ENCODE results near the gene FAM107B. TPM values are rescaled to one million over a fixed set of nuclear protein-coding genes. Genes with fewer than 3 reads are reported as not detected.

Gene FAM107B
- total and polyA plus RNA-seq, 2 donors (not counting 3 experiments of a cell fraction or from before 2014, with no cell fraction given) = 39.2 to 176 TPM

GRCh38 chr10:14728346-14728745 is 46.4 kb downstream of the FAM107B start:
- Histone ChIP-seq H3K4me3 (replicated peaks in 1 of 3; ENCODE audit: insufficient read depth in 1 of 3, low read depth in 1 of 3, low read length in 3 of 3) (no peak overlapping the region), H3K27ac (ENCODE audit: insufficient read depth, low read depth, low read length) (no peak overlapping the region), H2AFZ (ENCODE audit: low read depth, low read length) (no peak overlapping the region), H3K9me1 (replicated peaks; ENCODE audit: control insufficient read depth, extremely low read depth, insufficient read depth, low read length) (no peaks in the 10 kb centered on the region), H4K20me1 (replicated peaks; ENCODE audit: control insufficient read depth, extremely low read depth, insufficient read depth, low read length) (no peaks in the 10 kb centered on the region), H3K4me1 (ENCODE audit: control insufficient read depth, extremely low read depth, insufficient read depth, low read length) (no peaks in the 10 kb centered on the region), H3K9ac (replicated peaks; ENCODE audit: extremely low read depth, insufficient read depth, low read length) (no peak overlapping the region), H3K36me3 (ENCODE audit: control insufficient read depth in 2 of 2, extremely low read depth in 1 of 2, insufficient read depth in 2 of 2, low read length in 2 of 2) (no peaks in the 10 kb centered on the region), H3K9me3 (replicated peaks; ENCODE audit: control insufficient read depth, insufficient read depth, low read length) (no peaks in the 10 kb centered on the region), H3K4me2 (ENCODE audit: insufficient read depth, low read length) (no peak overlapping the region), H3K79me2 (ENCODE audit: control insufficient read depth, insufficient read depth, low read length) (no peaks in the 10 kb centered on the region), H3K27me3 (ENCODE audit: control insufficient read depth in 2 of 2, insufficient read depth in 2 of 2, low read length in 2 of 2) (peaks cover 7 to 15% of the 10 kb centered on the region in 2 experiments)
- DNase-seq (ENCODE audit: low read depth, low spot score) = no peak
- intact Hi-C loops (cut with micrococcal nuclease) = no loop called here
- TF ChIP-seq MAX (IDR thresholded peaks at IDR 0.05; ENCODE audit: insufficient read depth, insufficient read length) = no peak
- TF ChIP-seq POLR2AphosphoS5 (IDR thresholded peaks at IDR 0.05; ENCODE audit: insufficient read depth, low read depth, low read length) = no peak
- TF ChIP-seq FOS (IDR thresholded peaks at IDR 0.05; ENCODE audit: borderline replicate concordance, insufficient read depth, low read length) = no peak
- TF ChIP-seq JUN (IDR thresholded peaks at IDR 0.05; ENCODE audit: borderline replicate concordance, insufficient read depth, insufficient read length, low read depth) = no peak
- no peak for TF ChIP-seq GATA2 (IDR thresholded peaks at IDR 0.05; ENCODE audit: insufficient read depth, insufficient read length, low read depth, low read length)
- TF ChIP-seq CTCF (IDR thresholded peaks at IDR 0.05; ENCODE audit: extremely low read depth in 1 of 2, insufficient read depth in 1 of 2, low read depth in 1 of 2, low read length in 2 of 2) = no peak
- TF ChIP-seq EZH2 (IDR thresholded peaks at IDR 0.05; ENCODE audit: borderline replicate concordance, low read depth, low read length, severe bottlenecking) = no peak
- no peak for TF ChIP-seq POLR2A (IDR thresholded peaks at IDR 0.05; ENCODE audit: low read depth, low read length)
- no peak for TF ChIP-seq MYC (IDR thresholded peaks at IDR 0.05; ENCODE audit: low read depth, low read length)
- dilution Hi-C loops (cut with MboI; ENCODE audit: extremely low pct_ligation_motif_present, low sequenced_read_pairs) = no loop called here
- ChIA-PET CTCF (no interaction called here), POLR2A (no interaction called here)
- no TSS peak for BruUV-seq (replicated peaks)
- no peak for FAIRE-seq

All from endothelial cell of umbilical vein (primary cell).